GM12878 (cell line): ENCODE measurements around the gene SLC9A3. TPM values are rescaled to one million over a fixed set of nuclear protein-coding genes. Genes with fewer than 3 reads are reported as not detected.
A peak's percentile ranks its signal among the peaks of the same experiment; 100 is the strongest.

Source experiments
- ATAC-seq: fragments of 200-7000 bp; cut with Tn5 transposase; 3 replicates; pipeline ENCODE4 v1.9.1; 2020; ENCODE audit warnings: mild to moderate bottlenecking, moderate library complexity
- BruUV-seq: library from RNA; stranded (reverse); fragments of 400-500 nt; replicated peaks from 2 replicates; lab custom pipeline; 2021; lab: Mats Ljungman, UMichigan
- CTCF ChIA-PET: fragments of 300-600 bp; sonication (Branson Sonifier 250); formaldehyde crosslinking; extraction: SDS; loops from one replicate; lab custom pipeline; 2021; ENCODE audit warnings: inconsistent platforms; lab: Yijun Ruan, JAX
- POLR2A ChIA-PET: fragments of 350-600 bp; formaldehyde crosslinking; extraction: SDS; loops from one replicate; lab custom pipeline; 2021; ENCODE audit warnings: inconsistent platforms; lab: Charles Lee
- RAD21 ChIA-PET: fragments of 300-600 bp; sonication (Branson Sonifier 250); formaldehyde crosslinking; loops from one replicate; lab custom pipeline; 2023; ENCODE audit warnings: antibody characterized with exemption; ENCODE audit not compliant: unreplicated experiment; lab: Charles Lee
- SMC1A ChIA-PET: fragments of 300-600 bp; sonication (Branson Sonifier 250); formaldehyde crosslinking; loops from one replicate; lab custom pipeline; 2023; ENCODE audit not compliant: unreplicated experiment, uncharacterized antibody; lab: Charles Lee
- DNase-seq: peaks from one replicate; pipeline ENCODE4 v3.0.0-alpha.2; 2011; ENCODE audit warnings: low read depth, low spot score
- FAIRE-seq: peaks from 3 replicates; lab custom pipeline; 2011; peaks lifted over from hg19 to GRCh38; lab: Jason Lieb, UNC
- H2AFZ ChIP-seq: 2 replicates; pipeline ENCODE4 v1.6.0; 2011; ENCODE audit warnings: low read depth, low read length, control low read depth; ENCODE audit not compliant: control insufficient read depth
- H3K27ac ChIP-seq: 2 replicates; pipeline ENCODE4 v1.5.1; 2011; ENCODE audit warnings: control low read depth; ENCODE audit not compliant: control insufficient read depth, insufficient read depth
- H3K27me3 ChIP-seq, 2 experiments: replicated peaks in 1 of 2; 2 replicates each; pipeline versions ENCODE4 v1.6.0 to v1.6.1; 2011; ENCODE audit warnings: low read length in 1 of 2; ENCODE audit not compliant: control insufficient read depth in 2 of 2, insufficient read depth in 2 of 2
- H3K36me3 ChIP-seq, 2 experiments: 2 replicates each; pipeline ENCODE4 v1.5.1; 2011; ENCODE audit warnings: low read length in 1 of 2; ENCODE audit not compliant: control insufficient read depth in 2 of 2, insufficient read depth in 2 of 2
- H3K4me1 ChIP-seq: 2 replicates; pipeline ENCODE4 v1.6.1; 2011; ENCODE audit warnings: mild to moderate bottlenecking, low read length, moderate library complexity, mixed read lengths; ENCODE audit not compliant: control insufficient read depth, insufficient read depth
- H3K4me2 ChIP-seq: 2 replicates; pipeline ENCODE4 v1.6.0; 2011; ENCODE audit warnings: control low read depth; ENCODE audit not compliant: control insufficient read depth, insufficient read depth
- H3K4me3 ChIP-seq: fragments of 200-600 bp; sonication (generic); 2 replicates; pipeline ENCODE4 v1.5.1; 2016
- H3K79me2 ChIP-seq: 2 replicates; pipeline ENCODE4 v1.6.0; 2011; ENCODE audit warnings: low read length; ENCODE audit not compliant: control insufficient read depth, insufficient read depth
- H3K9ac ChIP-seq: 2 replicates; pipeline ENCODE4 v1.8.0; 2011; ENCODE audit warnings: low read length, control low read depth, mixed read lengths; ENCODE audit not compliant: control insufficient read depth, insufficient read depth
- H3K9me3 ChIP-seq: replicated peaks from 3 replicates; pipeline ENCODE4 v1.5.1; 2011; ENCODE audit warnings: mild to moderate bottlenecking, low read length; ENCODE audit not compliant: control insufficient read depth, insufficient read depth
- H4K20me1 ChIP-seq: 2 replicates; pipeline ENCODE4 v1.6.0; 2011; ENCODE audit not compliant: control insufficient read depth, insufficient read depth
- POLR2A ChIP-seq: IDR thresholded peaks from 2 replicates; pipeline ENCODE4 v1.6.1; 2011; ENCODE audit warnings: low read depth, mild to moderate bottlenecking, low read length
- STAT3 ChIP-seq: IDR thresholded peaks from 2 replicates; pipeline ENCODE4 v1.6.1; 2011; ENCODE audit warnings: low read depth, low read length, improper control_type of control experiment
- WGBS: methylation state at CpG from one replicate; pipeline ENCODE4 v1.1.6; 2016; ENCODE audit warnings: low lambda C conversion rate; ENCODE audit not compliant: insufficient replicate concordance, insufficient coverage; ENCODE audit errors: missing lambda C conversion rate; 5-methylcytosine and 5-hydroxymethylcytosine counted together
- in situ Hi-C: fragments of 300-500 bp; cut with MboI; formaldehyde crosslinking; loops from 9 replicates; pipeline ENCODE4 v1.14.3; 2018; ENCODE audit warnings: mixed read lengths
- intact Hi-C: fragments of 100-400 bp; cut with micrococcal nuclease; formaldehyde crosslinking; loops from one replicate; pipeline ENCODE4 v1.14.2; 2022; ENCODE audit not compliant: unreplicated experiment
- polyA plus RNA-seq, 11 experiments: library from polyadenylated mRNA; depleted of rRNA in 4 of 11; unstranded in 6 of 11; stranded (reverse) in 5 of 11; fragments of >200 nt; fragmentation: Nextera tagmentation in 4 of 11; fragmentation: Illumina TruSeq in 1 of 11; extraction: Ambion mirVana in 4 of 11; extraction: Trizol in 1 of 11; gene quantifications; 1 replicate in 1 of 11; 2 replicates in 10 of 11; pipeline versions ENCODE4 v1.2.1 to v1.2.3, GENCODE V29; 2011 to 2016; ENCODE audit warnings: inconsistent platforms in 2 of 11, missing spikeins in 2 of 11, low read depth in 1 of 11
- total RNA-seq, 4 experiments: library from RNA; depleted of rRNA in 3 of 4; stranded (reverse); fragments of >200 nt in 3 of 4; fragmentation: Illumina TruSeq in 1 of 4; extraction: Trizol in 1 of 4; gene quantifications; 2 replicates each; pipeline versions ENCODE4 v1.2.1 to v1.2.3, GENCODE V29; 2013 to 2021
- TF ChIP-seq, protein P1 (sequence below): IDR thresholded peaks from 2 replicates; pipeline ENCODE4 v1.6.1; 2011; ENCODE audit warnings: low read depth, low read length, improper control_type of control experiment, borderline replicate concordance

SLC9A3 gene
- total and polyA plus RNA-seq, 10 of the 15 experiments (the other 5 are each of a cell fraction or from before 2014, with no cell fraction given): 0.04 to 5.2 (median 2.3) TPM; not detected in 1

DNA sequence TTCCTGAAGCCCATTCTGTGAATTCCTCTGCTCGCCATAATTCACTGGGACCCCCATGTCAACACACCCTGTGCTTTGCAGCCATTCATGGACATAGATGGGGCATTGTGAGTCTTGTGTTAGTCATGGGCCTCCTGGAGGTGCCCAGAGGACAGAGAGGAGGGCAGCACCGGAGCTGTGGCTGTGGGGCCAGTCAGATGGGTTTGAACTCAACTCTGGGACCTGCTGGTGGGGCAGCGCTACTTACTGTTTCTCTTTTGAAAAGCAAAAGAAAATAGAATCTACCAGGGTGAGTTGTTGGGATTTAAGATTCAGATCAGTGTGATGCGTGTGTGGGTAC, 92.6 kb downstream of the SLC9A3 start:
- Histone ChIP-seq H2AFZ (no peak overlapping the region), H3K27ac (no peak overlapping the region), H3K9me3 (no peaks in the 10 kb centered on the region), H3K79me2 (no peaks in the 10 kb centered on the region), H3K36me3 (peaks cover 6 to 30% of the 10 kb centered on the region in 2 experiments; a peak in 3 of 4 replicates), H4K20me1 (no peaks in the 10 kb centered on the region), H3K4me3 (no peak overlapping the region), H3K4me1 (peaks cover 8% of the 10 kb centered on the region), H3K4me2 (no peak overlapping the region), H3K27me3 (no peaks in the 10 kb centered on the region), H3K9ac (no peak overlapping the region)
- ATAC-seq (no peak), FAIRE-seq (no peak), DNase-seq (no peak)
- in situ Hi-C loops: no loop called here
- POLR2A ChIA-PET: interaction anchor here (0.6 to 1.0 kb wide), 2 partner anchors 99 to 113 kb away, joined by 3 to 5 read pairs; no protein-coding TSS in a partner anchor
- SMC1A ChIA-PET: interaction anchor here (0.6 to 3.7 kb wide), 10 partner anchors 10 to 115 kb away, joined by 3 to 33 read pairs (median 4); no protein-coding TSS in a partner anchor
- CTCF ChIA-PET: interaction anchor here (0.5 to 6.4 kb wide), 15 partner anchors 8 to 463 kb away, joined by 3 to 126 read pairs (median 6); partner anchors contain the start of gene AHRR
- RAD21 ChIA-PET: interaction anchor here (0.7 to 6.0 kb wide), 9 partner anchors 15 to 243 kb away, joined by 3 to 82 read pairs (median 3); partner anchors contain the start of genes AHRR and PDCD6
- WGBS: 86% methylated on average over 4 of the region's 4 CpGs
- BruUV-seq: no TSS peak
- intact Hi-C loops: loop anchor here (1.0 kb wide), 1 partner anchor 114 kb away; no protein-coding TSS in a partner anchor
- TF ChIP-seq STAT3 (no peak), POLR2A (0 out of 2 replicates have a peak, but pooled peaks have one; percentile 6)
- TF ChIP-seq, protein P1, sequence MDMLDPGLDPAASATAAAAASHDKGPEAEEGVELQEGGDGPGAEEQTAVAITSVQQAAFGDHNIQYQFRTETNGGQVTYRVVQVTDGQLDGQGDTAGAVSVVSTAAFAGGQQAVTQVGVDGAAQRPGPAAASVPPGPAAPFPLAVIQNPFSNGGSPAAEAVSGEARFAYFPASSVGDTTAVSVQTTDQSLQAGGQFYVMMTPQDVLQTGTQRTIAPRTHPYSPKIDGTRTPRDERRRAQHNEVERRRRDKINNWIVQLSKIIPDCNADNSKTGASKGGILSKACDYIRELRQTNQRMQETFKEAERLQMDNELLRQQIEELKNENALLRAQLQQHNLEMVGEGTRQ: no peak
